OCI-LY1 (cell line): ENCODE data around the gene JMJD1C.

Source experiments
- H2AFZ ChIP-seq: fragments of 200-600 bp; sonication (generic), shearing (Covaris generic); 2 replicates; pipeline ENCODE4 v1.6.0; 2014; ENCODE audit warnings: antibody characterized with exemption, mild to moderate bottlenecking, low read length
- H3F3A ChIP-seq: fragments of 200-600 bp; sonication (generic), shearing (Covaris generic); 2 replicates; pipeline ENCODE4 v1.6.0; 2014; ENCODE audit warnings: mild to moderate bottlenecking, antibody characterized with exemption, low read length, moderate library complexity; ENCODE audit not compliant: insufficient read depth
- H3K27ac ChIP-seq: fragments of 200-600 bp; sonication (generic); 2 replicates; pipeline ENCODE4 v1.5.1; 2014; ENCODE audit warnings: low read length, mixed run types, mild to moderate bottlenecking, low read depth; ENCODE audit not compliant: poor library complexity, severe bottlenecking
- H3K27me3 ChIP-seq: fragments of 200-600 bp; sonication (generic); 2 replicates; pipeline ENCODE4 v1.6.0; 2014; ENCODE audit warnings: antibody characterized with exemption, mild to moderate bottlenecking, low read length, moderate library complexity; ENCODE audit not compliant: insufficient read depth
- H3K36me3 ChIP-seq: fragments of 200-600 bp; sonication (generic); 2 replicates; pipeline ENCODE4 v1.6.1; 2014; ENCODE audit warnings: mild to moderate bottlenecking, antibody characterized with exemption, low read length, moderate library complexity, mixed read lengths; ENCODE audit not compliant: insufficient read depth
- H3K4me1 ChIP-seq: fragments of 200-600 bp; sonication (generic); 2 replicates; pipeline ENCODE4 v1.5.1; 2014; ENCODE audit warnings: mild to moderate bottlenecking, low read length, moderate library complexity; ENCODE audit not compliant: insufficient read depth, severe bottlenecking
- H3K4me2 ChIP-seq: fragments of 200-600 bp; sonication (generic), shearing (Covaris generic); 2 replicates; pipeline ENCODE4 v1.6.1; 2014; ENCODE audit warnings: low read length
- H3K4me3 ChIP-seq: fragments of 200-600 bp; sonication (generic); 2 replicates; pipeline ENCODE4 v1.5.1; 2014; ENCODE audit warnings: low read length, low read depth, mild to moderate bottlenecking, mixed read lengths; ENCODE audit not compliant: poor library complexity, severe bottlenecking
- H3K79me2 ChIP-seq: fragments of 200-600 bp; shearing (Covaris generic); 2 replicates; pipeline ENCODE4 v1.6.1; 2016; ENCODE audit warnings: mixed run types, low read length, mixed read lengths; ENCODE audit not compliant: insufficient read depth
- H3K9ac ChIP-seq: fragments of 200-600 bp; sonication (generic), shearing (Covaris generic); 2 replicates; pipeline ENCODE4 v1.6.1; 2014; ENCODE audit warnings: mild to moderate bottlenecking, low read length, mixed read lengths
- H3K9me2 ChIP-seq: fragments of 200-600 bp; sonication (generic), shearing (Covaris generic); 2 replicates; pipeline ENCODE4 v1.6.1; 2014; ENCODE audit warnings: low read depth, mild to moderate bottlenecking, low read length, mixed read lengths
- H3K9me3 ChIP-seq: fragments of 200-600 bp; shearing (Covaris generic); 2 replicates; pipeline ENCODE4 v1.6.1; 2014; ENCODE audit warnings: low read length, mixed read lengths
- H4K20me1 ChIP-seq: fragments of 200-600 bp; sonication (generic), shearing (Covaris generic); 2 replicates; pipeline ENCODE4 v1.6.0; 2016; ENCODE audit warnings: mild to moderate bottlenecking, low read length; ENCODE audit not compliant: insufficient read depth
- CTCF ChIP-seq: fragments of 200-600 bp; sonication (generic), shearing (Covaris generic); IDR thresholded peaks from 2 replicates; pipeline ENCODE4 v1.5.1; 2017; ENCODE audit warnings: mild to moderate bottlenecking, antibody characterized with exemption, low read length, moderate library complexity, mixed read lengths
- EZH2 ChIP-seq: fragments of 200-600 bp; sonication (generic), shearing (Covaris generic); IDR thresholded peaks from 2 replicates; pipeline ENCODE4 v1.8.0; 2017; ENCODE audit warnings: borderline replicate concordance, mixed run types, mild to moderate bottlenecking, antibody characterized with exemption, low read length, moderate library complexity, mixed read lengths

Gene JMJD1C

DNA sequence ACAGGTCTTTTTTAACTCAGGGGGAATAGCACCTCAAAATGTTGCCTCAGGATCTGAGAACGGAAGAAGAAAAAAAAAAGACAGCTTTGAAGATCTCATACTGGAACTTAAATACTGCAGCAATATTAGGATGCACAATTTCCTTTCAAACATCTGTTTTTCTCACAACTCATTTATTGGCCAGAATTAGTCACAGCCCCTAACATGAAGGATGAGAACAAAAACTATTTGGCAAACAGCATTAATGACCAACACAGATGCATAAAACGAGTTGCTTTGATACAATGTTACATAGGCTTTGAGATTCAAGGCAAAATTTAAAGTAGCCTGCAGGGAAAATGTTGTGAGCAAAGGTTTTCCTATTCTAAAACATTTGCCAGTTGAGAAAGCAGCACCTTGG, 36.5 kb downstream of the JMJD1C start:
- Histone ChIP-seq H3K4me3 (no peak overlapping the region), H3K9ac (no peak overlapping the region), H3F3A (no peaks in the 10 kb centered on the region; the same call in 1 of the 2 replicates), H3K36me3 (no peaks in the 10 kb centered on the region; the same call in 1 of the 2 replicates), H4K20me1 (no peaks in the 10 kb centered on the region), H3K27me3 (no peaks in the 10 kb centered on the region), H3K4me2 (no peak overlapping the region), H2AFZ (no peak overlapping the region), H3K79me2 (peaks cover 78% of the 10 kb centered on the region), H3K27ac (no peak overlapping the region), H3K9me3 (no peaks in the 10 kb centered on the region), H3K9me2 (no peaks in the 10 kb centered on the region), H3K4me1 (peaks cover 10% of the 10 kb centered on the region)
- TF ChIP-seq CTCF (no peak), EZH2 (no peak)

GRCh38 chr10:63427013-63427412, 38.8 kb downstream of the JMJD1C start:
- Histone ChIP-seq H3K9me3 (no peaks in the 10 kb centered on the region), H3K27ac (no peak overlapping the region), H3K9ac (no peak overlapping the region), H3K9me2 (no peaks in the 10 kb centered on the region), H2AFZ (no peak overlapping the region), H3K4me2 (no peak overlapping the region), H3K27me3 (no peaks in the 10 kb centered on the region), H4K20me1 (no peaks in the 10 kb centered on the region), H3K36me3 (no peaks in the 10 kb centered on the region; the same call in 1 of the 2 replicates), H3K4me3 (no peak overlapping the region), H3K4me1 (peaks cover 15% of the 10 kb centered on the region), H3K79me2 (peaks cover 66% of the 10 kb centered on the region), H3F3A (no peaks in the 10 kb centered on the region; the same call in 1 of the 2 replicates)
- no peak for TF ChIP-seq CTCF

DNA sequence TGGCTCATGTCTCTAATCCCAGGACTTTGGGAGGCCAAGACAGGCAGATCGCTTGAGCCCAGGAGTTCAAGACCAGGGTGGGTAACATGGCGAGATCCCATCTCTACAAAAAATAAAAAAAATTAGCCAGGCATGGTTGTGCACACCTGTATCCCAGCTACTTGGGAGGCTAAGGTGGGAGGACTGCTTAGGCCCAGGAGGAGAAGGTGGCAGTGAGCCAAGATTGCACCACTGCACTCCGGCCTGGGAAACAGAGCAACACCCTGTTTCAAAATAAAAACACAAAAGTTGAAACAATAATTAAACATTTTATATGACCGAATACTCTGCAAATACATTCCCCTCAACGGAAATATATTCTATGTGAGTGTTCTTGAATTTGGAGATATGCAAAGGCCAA, 40.3 kb downstream of the JMJD1C start:
- peaks cover 61% of the 10 kb centered on the region for H3K79me2 ChIP-seq
- H3K9me2 ChIP-seq: no peaks in the 10 kb centered on the region
- no peaks in the 10 kb centered on the region for H3K9me3 ChIP-seq
- no peaks in the 10 kb centered on the region for H4K20me1 ChIP-seq
- H3K9ac ChIP-seq: no peak overlapping the region
- peaks cover 30% of the 10 kb centered on the region for H3K4me1 ChIP-seq
- no peak overlapping the region for H3K4me2 ChIP-seq
- no peak overlapping the region for H3K4me3 ChIP-seq
- no peak overlapping the region for H3K27ac ChIP-seq
- peaks cover 6% of the 10 kb centered on the region; the same call in 1 of the 2 replicates for H3F3A ChIP-seq
- no peak overlapping the region for H2AFZ ChIP-seq
- TF ChIP-seq CTCF (no peak), EZH2 (no peak)
- H3K36me3 ChIP-seq: no peaks in the 10 kb centered on the region
- no peaks in the 10 kb centered on the region for H3K27me3 ChIP-seq
